ENCODE measurements around the gene CTSE.

The CTSE gene

DNA sequence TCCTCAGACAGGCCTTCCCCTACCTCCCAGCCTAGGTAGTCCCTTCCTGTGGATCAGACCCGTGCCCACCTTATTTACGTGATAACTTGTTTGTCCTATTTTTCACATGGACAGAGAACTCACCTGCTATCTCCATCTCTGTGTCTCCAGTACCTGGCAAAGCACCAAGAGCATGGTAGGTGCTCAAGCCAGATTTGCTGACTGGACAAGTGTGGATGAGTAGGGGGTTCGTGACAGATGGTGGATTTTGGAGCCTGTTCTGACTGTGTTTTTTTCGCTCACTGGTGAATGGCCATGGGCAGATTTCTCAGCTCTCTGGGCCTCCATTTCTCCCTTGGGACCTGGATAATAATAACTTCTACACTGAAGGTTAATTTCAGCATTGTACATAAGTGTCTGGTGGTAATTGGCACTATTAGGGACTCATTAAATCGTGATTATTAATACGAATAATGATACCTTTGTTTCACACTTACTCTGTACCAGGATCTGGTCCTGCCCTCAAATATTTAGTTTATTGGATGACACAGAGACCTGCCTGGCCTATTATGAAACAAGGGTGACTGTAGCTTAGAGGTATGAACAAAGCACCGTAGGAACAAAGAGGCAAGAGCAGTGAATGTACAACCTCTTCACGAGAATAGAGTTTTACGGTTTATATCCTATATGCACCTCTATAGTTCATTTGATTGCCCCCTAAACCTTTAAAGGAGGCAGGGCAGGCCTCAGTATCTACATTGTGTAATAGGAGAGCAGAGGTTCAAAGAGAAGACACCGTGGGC, 56.0 kb downstream of the CTSE start:
- DNase-seq: no peak

DNA sequence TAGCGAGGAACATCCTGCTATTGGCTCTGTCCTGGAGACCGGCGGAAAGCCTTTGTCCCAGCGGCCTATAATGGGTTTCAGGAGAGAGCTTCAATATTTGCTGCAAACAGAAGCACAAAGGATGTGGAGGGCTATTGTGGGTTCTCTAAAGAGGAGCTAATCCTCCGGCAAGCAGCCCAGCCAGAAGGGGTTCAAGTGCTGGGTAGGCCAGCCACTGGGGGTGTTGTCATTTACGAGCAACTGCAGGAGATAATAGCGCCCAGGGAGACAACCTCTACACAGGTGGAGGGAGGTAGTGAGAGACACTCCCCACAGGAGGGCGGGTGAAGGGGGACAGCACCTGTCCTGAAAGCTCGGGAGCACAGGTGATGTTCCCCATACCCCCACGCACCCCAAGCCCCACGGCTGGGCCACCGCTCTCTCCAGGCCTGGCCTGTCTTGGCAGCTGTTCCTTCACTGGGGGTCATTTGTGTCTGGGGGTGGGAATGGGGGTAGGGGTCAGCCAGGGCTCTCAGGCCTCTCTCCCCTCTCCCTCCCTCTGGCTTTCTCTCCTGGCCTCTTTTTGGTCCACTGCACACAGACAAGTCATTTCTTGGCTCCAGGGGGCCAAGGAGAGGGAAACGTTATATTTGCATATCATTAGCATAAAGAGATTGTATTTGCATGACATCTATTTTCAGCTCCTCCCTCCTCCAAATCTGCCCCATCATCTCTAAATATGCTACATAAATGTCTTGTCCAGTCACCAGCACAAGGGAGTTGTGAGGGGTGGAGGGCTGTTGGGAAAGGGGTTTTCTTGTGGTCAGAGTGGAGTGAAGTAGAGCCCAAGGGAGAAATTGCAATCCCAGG, 58.4 kb downstream of the CTSE start:
- DNase-seq: no peak

GRCh38 chr1:205963352-205964155, 60.1 kb downstream of the CTSE start:
- DNase-seq: no peak

DNA sequence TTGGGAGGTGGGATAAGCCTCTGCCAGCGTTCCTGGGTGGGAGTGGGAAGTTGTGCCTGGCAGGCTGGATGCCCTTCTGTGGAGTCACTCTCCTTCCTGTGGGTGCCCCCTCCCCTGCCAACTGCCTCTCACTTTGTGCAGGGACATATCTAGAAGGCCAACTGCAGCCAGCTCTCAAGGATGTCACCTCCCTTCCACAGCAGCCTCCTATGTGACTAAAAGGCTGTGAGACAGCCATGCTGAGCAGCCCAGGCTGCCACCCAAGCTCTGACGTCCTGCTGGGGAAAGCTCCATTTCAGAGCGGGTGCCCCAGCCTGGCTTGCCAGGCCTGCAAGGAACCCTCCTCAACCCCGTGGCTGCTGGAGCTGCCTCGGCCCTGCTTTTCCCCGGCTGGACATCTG, 60.9 kb downstream of the CTSE start:
- DNase-seq: no peak

- no peak for DNase-seq
Observed at GRCh38 chr1:205961991-205962820, 61.5 kb downstream of the CTSE start.

DNA sequence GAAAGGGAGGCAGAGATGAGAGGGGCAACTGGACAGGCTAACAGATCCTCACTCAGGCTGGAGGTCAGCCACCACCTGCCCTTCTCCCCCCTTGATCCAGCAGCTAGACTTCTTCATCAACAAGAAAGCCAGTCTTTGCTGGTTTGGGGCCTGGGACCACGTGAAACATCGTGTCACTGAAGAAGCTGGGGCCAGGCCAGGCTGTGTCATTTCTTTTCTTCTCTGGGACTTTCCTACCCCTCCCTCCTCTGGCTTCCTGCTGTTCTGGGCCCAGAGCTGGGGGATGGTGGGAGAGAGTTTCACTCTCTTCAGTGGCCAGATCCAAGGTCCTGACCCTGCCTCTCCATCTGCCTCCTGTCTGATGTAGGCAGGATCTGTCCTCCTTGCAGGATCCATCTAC, 62.3 kb downstream of the CTSE start:
- no peak for DNase-seq

- no peak for DNase-seq
Observed at GRCh38 chr1:205959789-205960188, 63.9 kb downstream of the CTSE start.
